ENCODE measurements around the gene ACTL10.

The ACTL10 gene

GRCh38 chr20:33673410-33674293, 6.9 kb downstream of the ACTL10 start:
- peak overlapping the region; percentile 77 for H3K4me3 ChIP-seq (ENCODE audit: low read length)
- H3K27me3 ChIP-seq (ENCODE audit: insufficient read depth, low read length): no peaks in the 10 kb centered on the region
- H3K27ac ChIP-seq (ENCODE audit: low read depth, low read length): no peak overlapping the region
- 5% methylated on average over 29 of the region's 29 CpGs for WGBS
- H3K9ac ChIP-seq (ENCODE audit: low read depth, low read length): peak overlapping the region; percentile 75
- no peaks in the 10 kb centered on the region for H3K9me3 ChIP-seq (ENCODE audit: insufficient read depth, low read depth, low read length)
- peaks cover 13% of the 10 kb centered on the region for H3K4me1 ChIP-seq (ENCODE audit: insufficient read depth, low read length)
- H3K36me3 ChIP-seq (ENCODE audit: insufficient read depth, low read length): peaks cover 39% of the 10 kb centered on the region

GRCh38 chr20:33674294-33675135, 7.8 kb downstream of the ACTL10 start, which contains the start of gene NECAB3:
TSS of gene NECAB3 (minus strand) at chr20:33674428. CDS start at chr20:33674352, 76 bp downstream.
- no peaks in the 10 kb centered on the region for H3K27me3 ChIP-seq (ENCODE audit: insufficient read depth, low read length)
- peak within 1 kb of the TSS; percentile 73; the same call in 1 of the 2 replicates for H3K27ac ChIP-seq (ENCODE audit: low read depth, low read length)
- H3K9me3 ChIP-seq (ENCODE audit: insufficient read depth, low read depth, low read length): no peaks in the 10 kb centered on the region
- peak within 1 kb of the TSS; percentile 75 for H3K9ac ChIP-seq (ENCODE audit: low read depth, low read length)
- H3K4me3 ChIP-seq (ENCODE audit: low read length): peak within 1 kb of the TSS; percentile 77
- H3K4me1 ChIP-seq (ENCODE audit: insufficient read depth, low read length): peaks cover 13% of the 10 kb centered on the region
- WGBS: 1% methylated on average over 73 of the region's 73 CpGs
- H3K36me3 ChIP-seq (ENCODE audit: insufficient read depth, low read length): peaks cover 45% of the 10 kb centered on the region

GRCh38 chr20:33675136-33675959, 8.6 kb downstream of the ACTL10 start:
- no peaks in the 10 kb centered on the region for H3K27me3 ChIP-seq (ENCODE audit: insufficient read depth, low read length)
- H3K4me1 ChIP-seq (ENCODE audit: insufficient read depth, low read length): peaks cover 13% of the 10 kb centered on the region
- peak overlapping the region; percentile 77 for H3K4me3 ChIP-seq (ENCODE audit: low read length)
- no peak overlapping the region; the same call in 1 of the 2 replicates for H3K27ac ChIP-seq (ENCODE audit: low read depth, low read length)
- no peaks in the 10 kb centered on the region for H3K9me3 ChIP-seq (ENCODE audit: insufficient read depth, low read depth, low read length)
- peaks cover 53% of the 10 kb centered on the region for H3K36me3 ChIP-seq (ENCODE audit: insufficient read depth, low read length)
- 54% methylated on average over 16 of the region's 16 CpGs for WGBS
- H3K9ac ChIP-seq (ENCODE audit: low read depth, low read length): no peak overlapping the region

DNA sequence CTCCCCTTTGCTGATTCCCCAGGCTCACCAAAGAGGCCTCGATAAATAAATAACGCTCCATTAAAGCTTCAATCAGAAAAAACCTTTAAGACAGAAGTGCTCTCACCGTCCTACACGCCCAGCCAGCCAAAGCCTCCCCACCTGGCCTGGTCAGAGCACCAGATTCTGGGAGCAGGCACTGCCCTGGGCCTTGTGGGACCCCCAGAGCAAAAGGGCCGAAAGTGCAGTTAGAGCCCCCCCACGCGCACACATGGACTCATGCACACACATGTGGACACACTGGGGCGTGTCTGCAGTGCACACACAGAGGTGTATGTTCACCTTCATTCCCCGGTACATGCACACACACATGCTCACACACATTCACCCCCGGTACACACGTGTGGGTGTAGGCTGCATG, 9.4 kb downstream of the ACTL10 start:
- H3K36me3 ChIP-seq (ENCODE audit: insufficient read depth, low read length): peaks cover 56% of the 10 kb centered on the region
- no peak overlapping the region for H3K4me3 ChIP-seq (ENCODE audit: low read length)
- peaks cover 13% of the 10 kb centered on the region for H3K4me1 ChIP-seq (ENCODE audit: insufficient read depth, low read length)
- no peaks in the 10 kb centered on the region for H3K27me3 ChIP-seq (ENCODE audit: insufficient read depth, low read length)
- H3K9me3 ChIP-seq (ENCODE audit: insufficient read depth, low read depth, low read length): no peaks in the 10 kb centered on the region
- no peak overlapping the region for H3K27ac ChIP-seq (ENCODE audit: low read depth, low read length)
- WGBS: 93% methylated on average over 11 of the region's 11 CpGs
- no peak overlapping the region for H3K9ac ChIP-seq (ENCODE audit: low read depth, low read length)

GRCh38 chr20:33676652-33677645, 10.2 kb downstream of the ACTL10 start:
- Histone ChIP-seq H3K9ac (ENCODE audit: low read depth, low read length) (no peak overlapping the region), H3K4me1 (ENCODE audit: insufficient read depth, low read length) (peaks cover 13% of the 10 kb centered on the region), H3K36me3 (ENCODE audit: insufficient read depth, low read length) (peaks cover 50% of the 10 kb centered on the region), H3K27me3 (ENCODE audit: insufficient read depth, low read length) (no peaks in the 10 kb centered on the region), H3K9me3 (ENCODE audit: insufficient read depth, low read depth, low read length) (no peaks in the 10 kb centered on the region), H3K27ac (ENCODE audit: low read depth, low read length) (no peak overlapping the region), H3K4me3 (ENCODE audit: low read length) (no peak overlapping the region)
- WGBS: 93% methylated on average over 31 of the region's 31 CpGs

DNA sequence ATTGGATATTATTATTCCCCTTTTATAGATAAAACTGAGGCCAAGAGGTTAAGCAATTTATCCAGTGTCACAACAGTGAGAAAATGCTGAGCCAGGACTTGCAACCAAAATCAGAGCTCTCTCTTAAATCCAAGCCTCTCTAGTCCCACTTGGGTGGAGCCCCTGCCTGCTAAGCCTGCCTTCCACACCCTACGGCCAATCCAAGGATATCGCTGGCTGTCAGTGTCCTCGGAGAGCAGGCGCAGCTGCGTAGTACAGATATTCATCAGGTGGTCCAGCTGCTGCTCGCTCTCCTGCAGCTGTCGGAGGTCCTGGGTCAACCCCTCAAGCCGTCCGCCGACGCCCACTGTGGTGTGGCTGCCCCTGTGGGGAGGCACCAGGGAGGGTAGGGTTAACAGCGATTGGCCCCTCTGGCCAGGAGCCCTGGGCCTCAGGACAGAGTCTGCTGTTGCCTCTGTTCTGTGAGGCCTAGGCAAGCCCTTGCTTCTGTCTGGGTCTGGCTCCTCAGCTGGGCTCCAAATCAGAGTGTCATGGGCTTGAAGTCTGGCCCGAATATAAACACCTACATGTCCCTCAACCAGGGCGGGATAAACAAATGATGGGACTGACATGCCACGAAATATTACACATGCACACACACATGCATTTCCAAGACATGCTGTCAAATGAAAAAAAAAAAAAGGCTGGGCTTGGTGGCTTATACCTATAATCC, 11.4 kb downstream of the ACTL10 start:
- Histone ChIP-seq H3K9ac (ENCODE audit: low read depth, low read length) (no peak overlapping the region), H3K9me3 (ENCODE audit: insufficient read depth, low read depth, low read length) (no peaks in the 10 kb centered on the region), H3K36me3 (ENCODE audit: insufficient read depth, low read length) (peaks cover 50% of the 10 kb centered on the region), H3K27me3 (ENCODE audit: insufficient read depth, low read length) (no peaks in the 10 kb centered on the region), H3K4me1 (ENCODE audit: insufficient read depth, low read length) (peaks cover 6% of the 10 kb centered on the region), H3K4me3 (ENCODE audit: low read length) (no peak overlapping the region), H3K27ac (ENCODE audit: low read depth, low read length) (no peak overlapping the region)
- 93% methylated on average over 15 of the region's 15 CpGs for WGBS

- H3K27me3 ChIP-seq (ENCODE audit: insufficient read depth, low read length): no peaks in the 10 kb centered on the region
- peaks cover 50% of the 10 kb centered on the region for H3K36me3 ChIP-seq (ENCODE audit: insufficient read depth, low read length)
- H3K4me1 ChIP-seq (ENCODE audit: insufficient read depth, low read length): peaks cover 7% of the 10 kb centered on the region; the same call in 1 of the 2 replicates
- H3K9ac ChIP-seq (ENCODE audit: low read depth, low read length): no peak overlapping the region
- H3K27ac ChIP-seq (ENCODE audit: low read depth, low read length): no peak overlapping the region
- no peaks in the 10 kb centered on the region for H3K9me3 ChIP-seq (ENCODE audit: insufficient read depth, low read depth, low read length)
- H3K4me3 ChIP-seq (ENCODE audit: low read length): no peak overlapping the region
- 91% methylated on average over 20 of the region's 20 CpGs for WGBS
Observed at GRCh38 chr20:33679758-33680485, 13.2 kb downstream of the ACTL10 start.

- Histone ChIP-seq H3K9ac (ENCODE audit: low read depth, low read length) (no peak overlapping the region), H3K27ac (ENCODE audit: low read depth, low read length) (no peak overlapping the region), H3K27me3 (ENCODE audit: insufficient read depth, low read length) (no peaks in the 10 kb centered on the region), H3K9me3 (ENCODE audit: insufficient read depth, low read depth, low read length) (no peaks in the 10 kb centered on the region), H3K4me3 (ENCODE audit: low read length) (no peak overlapping the region), H3K4me1 (ENCODE audit: insufficient read depth, low read length) (0 out of 2 replicates have a peak, but pooled peaks cover 3% of the 10 kb centered on the region), H3K36me3 (ENCODE audit: insufficient read depth, low read length) (peaks cover 50% of the 10 kb centered on the region)
- WGBS: 92% methylated on average over 2 of the region's 2 CpGs
Observed at GRCh38 chr20:33680686-33681085, 13.9 kb downstream of the ACTL10 start.

- H3K9ac ChIP-seq (ENCODE audit: low read depth, low read length): no peak overlapping the region
- H3K27ac ChIP-seq (ENCODE audit: low read depth, low read length): no peak overlapping the region
Observed at GRCh38 chr20:33681288-33681687, 14.5 kb downstream of the ACTL10 start.

More at GRCh38 chr20:33681288-33681687, 14.5 kb downstream of the ACTL10 start:
- WGBS: 93% methylated on average over 5 of the region's 5 CpGs
- no peak overlapping the region for H3K4me3 ChIP-seq (ENCODE audit: low read length)
- H3K36me3 ChIP-seq (ENCODE audit: insufficient read depth, low read length): peaks cover 47% of the 10 kb centered on the region
- H3K4me1 ChIP-seq (ENCODE audit: insufficient read depth, low read length): 0 out of 2 replicates have a peak, but pooled peaks cover 3% of the 10 kb centered on the region
- H3K27me3 ChIP-seq (ENCODE audit: insufficient read depth, low read length): no peaks in the 10 kb centered on the region
- no peaks in the 10 kb centered on the region for H3K9me3 ChIP-seq (ENCODE audit: insufficient read depth, low read depth, low read length)

All from HUES64 (cell line).